Measurements from ENCODE around the gene NFIC.

Gene NFIC

DNA sequence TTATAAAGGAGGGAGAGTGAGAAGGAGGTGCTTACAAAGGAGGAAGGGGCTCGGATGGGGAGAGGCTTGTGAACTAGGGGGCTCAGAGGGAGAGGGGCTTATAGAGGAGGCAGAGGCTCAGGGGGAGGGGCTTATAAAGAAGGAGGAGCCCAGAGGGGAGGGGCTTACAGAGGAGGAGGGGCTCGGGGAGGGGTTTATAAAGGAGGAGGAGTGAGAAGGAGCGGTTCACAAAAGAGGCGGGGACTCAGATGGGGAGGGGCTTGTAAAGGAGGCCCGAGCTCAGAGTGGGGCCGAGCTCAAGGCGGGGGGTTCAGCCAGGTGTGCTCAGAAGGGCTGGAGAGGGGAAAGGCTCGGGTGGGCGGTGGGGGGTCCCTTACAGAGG is 113.4 kb downstream of the NFIC start:
- TF ChIP-seq CSDC2 (CRISPR knock-in tag; IDR thresholded peaks at IDR 0.05) (no peak), ZC3H10 (CRISPR knock-in tag; IDR thresholded peaks at IDR 0.05) (no peak), RARB (CRISPR knock-in tag; IDR thresholded peaks at IDR 0.05) (no peak), GLIS3 (CRISPR knock-in tag; IDR thresholded peaks at IDR 0.05) (no peak), TCF4 (CRISPR knock-in tag; IDR thresholded peaks at IDR 0.05; ENCODE audit: borderline replicate concordance) (no peak), ZFP30 (CRISPR knock-in tag; IDR thresholded peaks at IDR 0.05) (no peak), ZNF565 (CRISPR knock-in tag; conservative IDR thresholded peaks at IDR 0.05; ENCODE audit: low read depth) (no peak), ESRRG (CRISPR knock-in tag; IDR thresholded peaks at IDR 0.05) (no peak), SNAI2 (CRISPR knock-in tag; IDR thresholded peaks at IDR 0.05) (no peak), PPARA (CRISPR knock-in tag; IDR thresholded peaks at IDR 0.05; ENCODE audit: borderline replicate concordance) (no peak), OSR1 (CRISPR knock-in tag; IDR thresholded peaks at IDR 0.05) (no peak), TOX (CRISPR knock-in tag; IDR thresholded peaks at IDR 0.05; ENCODE audit: borderline replicate concordance) (no peak), ISL1 (CRISPR knock-in tag; IDR thresholded peaks at IDR 0.05) (no peak), ZNF70 (CRISPR knock-in tag; IDR thresholded peaks at IDR 0.05) (no peak)
- TF ChIP-seq, protein P1, sequence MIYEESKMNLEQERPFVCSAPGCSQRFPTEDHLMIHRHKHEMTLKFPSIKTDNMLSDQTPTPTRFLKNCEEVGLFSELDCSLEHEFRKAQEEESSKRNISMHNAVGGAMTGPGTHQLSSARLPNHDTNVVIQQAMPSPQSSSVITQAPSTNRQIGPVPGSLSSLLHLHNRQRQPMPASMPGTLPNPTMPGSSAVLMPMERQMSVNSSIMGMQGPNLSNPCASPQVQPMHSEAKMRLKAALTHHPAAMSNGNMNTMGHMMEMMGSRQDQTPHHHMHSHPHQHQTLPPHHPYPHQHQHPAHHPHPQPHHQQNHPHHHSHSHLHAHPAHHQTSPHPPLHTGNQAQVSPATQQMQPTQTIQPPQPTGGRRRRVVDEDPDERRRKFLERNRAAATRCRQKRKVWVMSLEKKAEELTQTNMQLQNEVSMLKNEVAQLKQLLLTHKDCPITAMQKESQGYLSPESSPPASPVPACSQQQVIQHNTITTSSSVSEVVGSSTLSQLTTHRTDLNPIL (CRISPR knock-in tag; IDR thresholded peaks at IDR 0.05; ENCODE audit: low read depth), result no peak
- TF ChIP-seq, protein P2, sequence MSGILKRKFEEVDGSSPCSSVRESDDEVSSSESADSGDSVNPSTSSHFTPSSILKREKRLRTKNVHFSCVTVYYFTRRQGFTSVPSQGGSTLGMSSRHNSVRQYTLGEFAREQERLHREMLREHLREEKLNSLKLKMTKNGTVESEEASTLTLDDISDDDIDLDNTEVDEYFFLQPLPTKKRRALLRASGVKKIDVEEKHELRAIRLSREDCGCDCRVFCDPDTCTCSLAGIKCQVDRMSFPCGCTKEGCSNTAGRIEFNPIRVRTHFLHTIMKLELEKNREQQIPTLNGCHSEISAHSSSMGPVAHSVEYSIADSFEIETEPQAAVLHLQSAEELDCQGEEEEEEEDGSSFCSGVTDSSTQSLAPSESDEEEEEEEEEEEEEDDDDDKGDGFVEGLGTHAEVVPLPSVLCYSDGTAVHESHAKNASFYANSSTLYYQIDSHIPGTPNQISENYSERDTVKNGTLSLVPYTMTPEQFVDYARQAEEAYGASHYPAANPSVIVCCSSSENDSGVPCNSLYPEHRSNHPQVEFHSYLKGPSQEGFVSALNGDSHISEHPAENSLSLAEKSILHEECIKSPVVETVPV (CRISPR knock-in tag; IDR thresholded peaks at IDR 0.05), result no peak
- TF ChIP-seq, protein P3, sequence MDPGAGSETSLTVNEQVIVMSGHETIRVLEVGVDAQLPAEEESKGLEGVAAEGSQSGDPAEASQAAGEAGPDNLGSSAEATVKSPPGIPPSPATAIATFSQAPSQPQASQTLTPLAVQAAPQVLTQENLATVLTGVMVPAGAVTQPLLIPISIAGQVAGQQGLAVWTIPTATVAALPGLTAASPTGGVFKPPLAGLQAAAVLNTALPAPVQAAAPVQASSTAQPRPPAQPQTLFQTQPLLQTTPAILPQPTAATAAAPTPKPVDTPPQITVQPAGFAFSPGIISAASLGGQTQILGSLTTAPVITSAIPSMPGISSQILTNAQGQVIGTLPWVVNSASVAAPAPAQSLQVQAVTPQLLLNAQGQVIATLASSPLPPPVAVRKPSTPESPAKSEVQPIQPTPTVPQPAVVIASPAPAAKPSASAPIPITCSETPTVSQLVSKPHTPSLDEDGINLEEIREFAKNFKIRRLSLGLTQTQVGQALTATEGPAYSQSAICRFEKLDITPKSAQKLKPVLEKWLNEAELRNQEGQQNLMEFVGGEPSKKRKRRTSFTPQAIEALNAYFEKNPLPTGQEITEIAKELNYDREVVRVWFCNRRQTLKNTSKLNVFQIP (CRISPR knock-in tag; IDR thresholded peaks at IDR 0.05; ENCODE audit: borderline replicate concordance, low read depth), result no peak
- no peak; the same call in 1 of the 3 replicates for ATAC-seq

DNA sequence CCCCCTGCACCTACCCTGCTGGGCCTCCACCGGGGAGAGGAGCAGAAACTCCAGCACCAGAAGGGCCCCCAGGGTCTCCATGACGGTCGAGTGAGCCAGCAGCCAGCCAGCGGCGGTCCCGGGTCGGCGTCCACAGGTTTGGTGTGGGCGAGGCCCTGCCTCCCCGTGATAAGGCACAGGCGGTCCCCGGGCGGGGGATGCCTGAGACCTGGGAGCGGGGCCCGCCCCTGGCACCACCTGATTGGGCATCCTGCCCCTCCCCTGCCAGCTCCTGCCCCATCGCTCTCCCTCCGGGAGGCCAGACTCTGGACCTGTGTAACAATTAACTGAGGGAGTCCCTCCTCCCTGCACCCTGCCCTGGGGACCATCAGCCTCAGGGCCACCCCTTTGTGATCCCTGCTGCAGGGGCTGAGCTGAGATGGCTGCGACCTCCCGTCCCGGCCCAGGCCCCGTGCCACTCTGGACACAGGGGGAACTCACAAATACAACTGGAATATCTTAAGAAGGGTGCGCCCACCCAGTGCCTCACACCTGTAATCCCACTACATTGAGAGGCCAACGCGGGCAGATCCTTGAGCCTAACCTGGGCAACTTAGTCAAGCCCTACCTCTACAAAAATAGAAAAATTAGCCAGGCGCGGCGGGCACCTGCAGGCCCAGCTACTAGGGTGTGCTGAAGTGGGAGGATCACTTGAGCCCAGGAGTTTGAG is 114.2 kb downstream of the NFIC start, which contains the start of gene SMIM24:
Gene SMIM24, minus strand, starts transcription at position 143 of the 709 bp plus-strand sequence. Its CDS starts 62 bp downstream, at position 81.
- ATAC-seq, result no peak
- TF ChIP-seq CSDC2 (CRISPR knock-in tag; IDR thresholded peaks at IDR 0.05) (no peak), PPARA (CRISPR knock-in tag; IDR thresholded peaks at IDR 0.05; ENCODE audit: borderline replicate concordance) (no peak), ISL1 (CRISPR knock-in tag; IDR thresholded peaks at IDR 0.05) (no peak), GLIS3 (CRISPR knock-in tag; IDR thresholded peaks at IDR 0.05) (no peak), BACH2 (CRISPR knock-in tag; IDR thresholded peaks at IDR 0.05; ENCODE audit: borderline replicate concordance) (no peak), ZFP3 (CRISPR knock-in tag; IDR thresholded peaks at IDR 0.05) (no peak), ZC3H10 (CRISPR knock-in tag; IDR thresholded peaks at IDR 0.05) (no peak), ZNF565 (CRISPR knock-in tag; conservative IDR thresholded peaks at IDR 0.05; ENCODE audit: low read depth) (no peak), TCF4 (CRISPR knock-in tag; IDR thresholded peaks at IDR 0.05; ENCODE audit: borderline replicate concordance) (no peak), SNAI2 (CRISPR knock-in tag; IDR thresholded peaks at IDR 0.05) (no peak), ESRRG (CRISPR knock-in tag; IDR thresholded peaks at IDR 0.05) (no peak), OSR1 (CRISPR knock-in tag; IDR thresholded peaks at IDR 0.05) (no peak), TOX (CRISPR knock-in tag; IDR thresholded peaks at IDR 0.05; ENCODE audit: borderline replicate concordance) (no peak), ARNTL (CRISPR knock-in tag; IDR thresholded peaks at IDR 0.05; ENCODE audit: borderline replicate concordance, low read depth) (no peak)
- TF ChIP-seq, protein P4, sequence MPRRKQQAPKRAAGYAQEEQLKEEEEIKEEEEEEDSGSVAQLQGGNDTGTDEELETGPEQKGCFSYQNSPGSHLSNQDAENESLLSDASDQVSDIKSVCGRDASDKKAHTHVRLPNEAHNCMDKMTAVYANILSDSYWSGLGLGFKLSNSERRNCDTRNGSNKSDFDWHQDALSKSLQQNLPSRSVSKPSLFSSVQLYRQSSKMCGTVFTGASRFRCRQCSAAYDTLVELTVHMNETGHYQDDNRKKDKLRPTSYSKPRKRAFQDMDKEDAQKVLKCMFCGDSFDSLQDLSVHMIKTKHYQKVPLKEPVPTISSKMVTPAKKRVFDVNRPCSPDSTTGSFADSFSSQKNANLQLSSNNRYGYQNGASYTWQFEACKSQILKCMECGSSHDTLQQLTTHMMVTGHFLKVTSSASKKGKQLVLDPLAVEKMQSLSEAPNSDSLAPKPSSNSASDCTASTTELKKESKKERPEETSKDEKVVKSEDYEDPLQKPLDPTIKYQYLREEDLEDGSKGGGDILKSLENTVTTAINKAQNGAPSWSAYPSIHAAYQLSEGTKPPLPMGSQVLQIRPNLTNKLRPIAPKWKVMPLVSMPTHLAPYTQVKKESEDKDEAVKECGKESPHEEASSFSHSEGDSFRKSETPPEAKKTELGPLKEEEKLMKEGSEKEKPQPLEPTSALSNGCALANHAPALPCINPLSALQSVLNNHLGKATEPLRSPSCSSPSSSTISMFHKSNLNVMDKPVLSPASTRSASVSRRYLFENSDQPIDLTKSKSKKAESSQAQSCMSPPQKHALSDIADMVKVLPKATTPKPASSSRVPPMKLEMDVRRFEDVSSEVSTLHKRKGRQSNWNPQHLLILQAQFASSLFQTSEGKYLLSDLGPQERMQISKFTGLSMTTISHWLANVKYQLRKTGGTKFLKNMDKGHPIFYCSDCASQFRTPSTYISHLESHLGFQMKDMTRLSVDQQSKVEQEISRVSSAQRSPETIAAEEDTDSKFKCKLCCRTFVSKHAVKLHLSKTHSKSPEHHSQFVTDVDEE (CRISPR knock-in tag; IDR thresholded peaks at IDR 0.05), result no peak
- TF ChIP-seq, protein P5, sequence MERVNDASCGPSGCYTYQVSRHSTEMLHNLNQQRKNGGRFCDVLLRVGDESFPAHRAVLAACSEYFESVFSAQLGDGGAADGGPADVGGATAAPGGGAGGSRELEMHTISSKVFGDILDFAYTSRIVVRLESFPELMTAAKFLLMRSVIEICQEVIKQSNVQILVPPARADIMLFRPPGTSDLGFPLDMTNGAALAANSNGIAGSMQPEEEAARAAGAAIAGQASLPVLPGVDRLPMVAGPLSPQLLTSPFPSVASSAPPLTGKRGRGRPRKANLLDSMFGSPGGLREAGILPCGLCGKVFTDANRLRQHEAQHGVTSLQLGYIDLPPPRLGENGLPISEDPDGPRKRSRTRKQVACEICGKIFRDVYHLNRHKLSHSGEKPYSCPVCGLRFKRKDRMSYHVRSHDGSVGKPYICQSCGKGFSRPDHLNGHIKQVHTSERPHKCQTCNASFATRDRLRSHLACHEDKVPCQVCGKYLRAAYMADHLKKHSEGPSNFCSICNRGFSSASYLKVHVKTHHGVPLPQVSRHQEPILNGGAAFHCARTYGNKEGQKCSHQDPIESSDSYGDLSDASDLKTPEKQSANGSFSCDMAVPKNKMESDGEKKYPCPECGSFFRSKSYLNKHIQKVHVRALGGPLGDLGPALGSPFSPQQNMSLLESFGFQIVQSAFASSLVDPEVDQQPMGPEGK (CRISPR knock-in tag; IDR thresholded peaks at IDR 0.05; ENCODE audit: borderline replicate concordance), result no peak
- TF ChIP-seq, protein P3 (CRISPR knock-in tag; IDR thresholded peaks at IDR 0.05; ENCODE audit: borderline replicate concordance, low read depth), result no peak
- TF ChIP-seq, protein P2 (CRISPR knock-in tag; IDR thresholded peaks at IDR 0.05), result no peak
- TF ChIP-seq, protein P1 (CRISPR knock-in tag; IDR thresholded peaks at IDR 0.05; ENCODE audit: low read depth), result no peak
